Pancreas (tissue), 10 donors: ENCODE data around the gene POLR2C. TPM values are rescaled to one million over a fixed set of nuclear protein-coding genes. Genes with fewer than 3 reads are reported as not detected.
A peak's percentile ranks its signal among the peaks of the same experiment; 100 is the strongest.

ENCODE experiments used
- ATAC-seq, 4 donors: fragments of 200-7000 bp; cut with Tn5 transposase; one replicate each; pipeline versions ENCODE4 v1.8.0 to v1.9.1; 2020; ENCODE audit warnings: mild to moderate bottlenecking in 4 of 4, moderate library complexity in 4 of 4
- DNase-seq, 6 donors: peaks; one replicate each; pipeline ENCODE4 v3.0.0-alpha.2; 2020
- FAIRE-seq: peaks from 2 replicates; lab custom pipeline; 2012; peaks lifted over from hg19 to GRCh38; lab: Jason Lieb, UNC
- H3K27ac ChIP-seq, 4 donors: fragments of 200-600 bp; sonication (generic); 1 replicate in 3 of 4; 2 replicates in 1 of 4; pipeline versions ENCODE4 v1.5.0 to v1.8.0; 2020
- H3K27me3 ChIP-seq, 4 donors: fragments of 200-600 bp; one replicate each; pipeline ENCODE4 v1.8.0; 2021
- H3K36me3 ChIP-seq, 3 donors: fragments of 200-600 bp; sonication (generic) in 1 of 3; one replicate each; pipeline versions ENCODE4 v1.5.0 to v1.8.0; 2020 to 2021
- H3K4me1 ChIP-seq, 3 donors: fragments of 200-600 bp; one replicate each; pipeline ENCODE4 v1.8.0; 2021
- H3K4me3 ChIP-seq, 4 donors: fragments of 200-600 bp; sonication (generic) in 2 of 4; one replicate each; pipeline versions ENCODE4 v1.5.0 to v1.8.0; 2020 to 2021
- H3K9me3 ChIP-seq, 4 donors: fragments of 200-600 bp; one replicate each; pipeline ENCODE4 v1.8.0; 2021
- CTCF ChIP-seq, 4 donors: fragments of 200-600 bp; sonication (generic) in 3 of 4; IDR thresholded peaks; one replicate each; pipeline versions ENCODE4 v1.5.0 to v1.8.0; 2021; ENCODE audit warnings: antibody characterized with exemption in 4 of 4
- whole genome bisulfite sequencing, 2 donors: extraction: QIAGEN DNeasy Blood & Tissue Kit; methylation state at CpG; one replicate each; pipeline ENCODE4 v1.1.7; 2013; 5-methylcytosine and 5-hydroxymethylcytosine counted together
- intact Hi-C, 3 donors: fragments of 100-400 bp; cut with DNase I; formaldehyde crosslinking; loops; one replicate each; pipeline versions ENCODE4 v1.11.1 to v1.14.2; 2022
- polyA plus RNA-seq, 2 donors: library from polyadenylated mRNA; stranded (reverse); fragments of 200-250 nt; gene quantifications; one replicate each; pipeline ENCODE4 v1.2.3, GENCODE V29; 2013
- total RNA-seq, 6 donors: library from RNA; stranded (reverse); fragmentation: NEBNext Ultra II Directional in 4 of 6; extraction: Animal tissue kit (Norgen Biotek cat#: 25700) in 4 of 6; gene quantifications; one replicate each; pipeline versions ENCODE4 v1.2.1 to v1.2.4, GENCODE V29; 2021 to 2023
- donor health status: healthy with polysubstance abuse.
- donor health status: DM: no; HTN: no; CAD: no; lungs with moderate emphysema.
- donor health status: DM: no; HTN: no; CAD: no.
- donor health status: control.
- donor health status: control.
- donor health status: Bipolar disorder and iron deficiency.
- donor health status: DM: yes; HTN: yes; CAD: no.
- donor health status: DM: no; HTN: no; CAD: no.
- donor health status: DM: no; HTN: no; CAD: no.
- donor health status: DM: yes; HTN: yes; CAD: no.

Gene POLR2C
- total and polyA plus RNA-seq, 8 donors = 20.4 to 43.9 (median 25.1) TPM

- ATAC-seq (no peak), FAIRE-seq (no peak), DNase-seq (no peak)
- WGBS, 2 donors = 84 to 85% methylated on average over 9 of the region's 9 CpGs
- Histone ChIP-seq H3K4me1 (peaks cover 21 to 30% (median 22%) of the 10 kb centered on the region in 3 donors), H3K27me3 (no peaks in the 10 kb centered on the region), H3K4me3 (no peak overlapping the region), H3K9me3 (no peaks in the 10 kb centered on the region), H3K27ac (peak overlapping the region in 1 of 4 donors; percentile 44), H3K36me3 (peaks cover 2 to 68% (median 26%) of the 10 kb centered on the region in 3 donors)
- intact Hi-C loops = no loop called here
- no peak for TF ChIP-seq CTCF (IDR thresholded peaks at IDR 0.05)
Observed at GRCh38 chr16:57469917-57470470, 7.5 kb downstream of the POLR2C start.

GRCh38 chr16:57470711-57471110 is 8.2 kb downstream of the POLR2C start:
- WGBS, 2 donors = 16 to 19% methylated on average over 6 of the region's 6 CpGs
- DNase-seq = peak in 3 of 6 donors; percentile 68 to 78 (median 74)
- Histone ChIP-seq H3K27ac (peak overlapping the region in 2 of 4 donors; percentile 21 to 44), H3K4me1 (peaks cover 21 to 30% (median 22%) of the 10 kb centered on the region in 3 donors), H3K4me3 (no peak overlapping the region), H3K9me3 (no peaks in the 10 kb centered on the region), H3K36me3 (peaks cover 2 to 63% (median 26%) of the 10 kb centered on the region in 3 donors), H3K27me3 (no peaks in the 10 kb centered on the region)
- intact Hi-C loops = no loop called here
- TF ChIP-seq CTCF (IDR thresholded peaks at IDR 0.05) = no peak
- ATAC-seq = peak; percentile 42 to 71 (median 66)
- no peak for FAIRE-seq

GRCh38 chr16:57471209-57471608 is 8.7 kb downstream of the POLR2C start:
- no peak for TF ChIP-seq CTCF (IDR thresholded peaks at IDR 0.05)
- H3K36me3 ChIP-seq = peaks cover 2 to 58% (median 26%) of the 10 kb centered on the region in 3 donors
- ATAC-seq = peak; percentile 7 to 31 (median 27)
- H3K4me3 ChIP-seq = no peak overlapping the region
- H3K27me3 ChIP-seq = no peaks in the 10 kb centered on the region
- WGBS, 2 donors = 88 to 100% methylated on average over 1 of the region's 1 CpG
- H3K4me1 ChIP-seq = peaks cover 21 to 30% (median 22%) of the 10 kb centered on the region in 3 donors
- intact Hi-C loops = no loop called here
- peak overlapping the region in 1 of 4 donors; percentile 44 for H3K27ac ChIP-seq
- no peak for DNase-seq
- FAIRE-seq = no peak
- H3K9me3 ChIP-seq = no peaks in the 10 kb centered on the region

- intact Hi-C loops = no loop called here
- Histone ChIP-seq H3K27ac (peak overlapping the region; percentile 27 to 68 (median 32)), H3K4me3 (no peak overlapping the region), H3K9me3 (no peaks in the 10 kb centered on the region), H3K4me1 (peaks cover 21 to 30% (median 22%) of the 10 kb centered on the region in 3 donors), H3K36me3 (peaks cover 2 to 50% (median 22%) of the 10 kb centered on the region in 3 donors), H3K27me3 (no peaks in the 10 kb centered on the region)
- WGBS, 2 donors = 38 to 42% methylated on average over 10 of the region's 10 CpGs
- no peak for FAIRE-seq
- no peak for TF ChIP-seq CTCF (IDR thresholded peaks at IDR 0.05)
- peak in 2 of 6 donors; percentile 33 to 34 for DNase-seq
- peak; percentile 33 to 64 (median 57) for ATAC-seq
Observed at GRCh38 chr16:57471852-57472664, 9.6 kb downstream of the POLR2C start.
